ENCODE measurements around the gene GMFB. TPM values are rescaled to one million over a fixed set of nuclear protein-coding genes. Genes with fewer than 3 reads are reported as not detected.

GMFB gene
- 62.3 TPM for total RNA-seq

DNA sequence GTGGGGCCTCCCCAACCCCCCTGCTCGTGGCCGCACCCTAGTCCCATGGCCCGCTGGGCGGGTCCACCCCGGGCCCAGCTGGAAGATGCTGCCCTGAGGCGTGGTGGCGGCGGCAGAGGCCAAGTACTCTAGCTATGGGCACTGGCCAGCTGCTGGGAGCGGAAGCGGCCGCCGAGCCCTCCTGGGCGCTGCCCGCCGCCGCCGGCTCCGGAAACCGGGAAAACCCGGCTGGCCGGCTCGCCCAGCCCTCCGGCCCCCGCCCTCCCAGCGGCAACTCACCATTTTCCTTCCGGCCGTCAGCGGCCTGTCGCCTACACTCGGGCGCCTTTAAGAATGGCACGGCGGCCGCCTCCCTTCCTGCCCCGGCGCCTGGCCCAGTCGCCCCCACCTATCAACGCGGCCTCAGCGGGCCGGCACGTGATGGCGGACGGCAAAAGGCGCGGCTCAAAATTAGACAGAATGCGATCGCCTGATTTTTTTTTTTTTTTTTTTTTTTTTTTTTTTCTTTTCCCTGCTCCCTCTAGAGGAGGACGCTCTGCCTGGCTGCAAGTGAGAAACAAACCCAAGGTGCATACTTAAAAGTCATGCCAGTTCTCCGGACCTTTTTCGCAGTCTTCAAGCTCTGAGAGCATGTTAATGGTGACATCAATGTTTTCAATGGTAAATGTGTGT lies at the start of gene GMFB:
Gene GMFB, minus strand, starts transcription at position 335 of the 672 bp plus-strand sequence. Its CDS starts 53 bp downstream, at position 282.
- peak; percentile 90 for DNase-seq

DNA sequence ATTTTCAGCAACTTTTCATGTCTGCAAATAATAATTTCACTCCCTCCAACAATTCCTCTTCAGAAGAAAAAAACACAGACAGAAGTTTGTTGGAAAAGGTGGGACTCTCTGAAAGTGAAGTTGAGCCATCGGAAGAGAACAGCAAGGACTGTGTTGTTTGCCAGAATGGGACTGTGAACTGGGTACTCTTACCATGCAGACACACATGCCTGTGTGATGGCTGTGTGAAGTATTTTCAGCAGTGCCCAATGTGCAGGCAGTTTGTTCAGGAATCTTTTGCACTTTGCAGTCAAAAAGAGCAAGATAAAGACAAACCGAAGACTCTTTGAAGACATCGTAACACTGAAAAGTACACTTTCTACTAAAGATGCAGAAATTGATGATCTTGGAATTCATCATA lies 49.3 kb upstream of the GMFB start:
- no peak for DNase-seq

DNA sequence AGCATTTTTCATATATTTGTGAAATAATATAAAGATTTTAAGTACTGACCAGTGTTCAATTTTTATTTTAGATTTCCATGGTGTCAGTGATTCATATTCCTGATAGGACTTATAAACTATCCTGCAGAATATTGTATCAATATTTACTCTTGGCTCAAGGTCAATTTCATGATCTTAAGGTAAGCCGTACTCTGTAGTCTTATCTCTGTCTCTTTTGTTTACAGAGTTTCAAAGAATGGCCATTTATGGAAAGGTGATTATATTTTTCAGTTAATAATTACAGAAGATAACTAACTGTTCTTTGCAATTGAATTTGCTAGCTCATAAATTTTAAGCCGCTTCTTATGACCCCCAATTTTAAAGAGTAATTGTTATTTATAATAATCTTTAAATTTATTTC lies 48.9 kb upstream of the GMFB start:
- no peak for DNase-seq

DNA sequence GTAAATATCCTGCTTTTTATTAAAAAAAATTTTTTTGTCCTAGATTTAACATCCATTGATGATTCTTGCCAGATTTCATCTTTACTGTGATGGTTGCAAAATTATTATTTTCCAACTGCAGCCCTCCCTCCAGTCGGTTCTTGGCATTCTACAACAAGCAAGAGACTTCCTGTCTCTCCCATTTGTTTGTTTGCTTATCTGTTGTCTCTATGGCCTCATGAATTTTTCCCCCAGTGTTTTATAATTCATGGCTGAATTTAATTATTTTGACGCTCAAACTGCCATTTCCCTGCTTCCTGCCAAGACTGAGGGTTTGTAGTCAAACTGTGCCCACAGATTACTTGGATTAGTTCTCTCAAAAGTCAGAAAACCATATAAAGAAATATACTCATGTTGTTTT lies 46.9 kb upstream of the GMFB start:
- DNase-seq, result peak; percentile 59

DNA sequence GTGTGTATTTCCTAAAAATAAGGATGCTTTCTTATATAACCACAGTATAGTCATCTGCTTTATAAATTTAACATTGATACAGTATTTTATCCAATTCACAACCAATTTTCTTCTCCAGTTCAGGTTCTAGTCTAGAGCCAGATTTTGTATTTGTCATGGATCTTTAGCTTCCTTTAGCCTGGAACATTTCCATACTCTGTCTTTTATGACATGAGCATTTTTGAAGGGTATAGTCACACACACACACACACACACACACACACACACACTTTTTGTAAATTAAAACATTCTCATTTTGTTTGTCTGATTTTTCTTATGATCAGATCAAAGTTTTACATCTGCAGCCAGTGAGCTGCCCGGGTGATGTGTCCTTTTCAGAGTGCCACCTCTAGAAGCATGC lies 46.3 kb upstream of the GMFB start:
- peak; percentile 14 for DNase-seq

DNA sequence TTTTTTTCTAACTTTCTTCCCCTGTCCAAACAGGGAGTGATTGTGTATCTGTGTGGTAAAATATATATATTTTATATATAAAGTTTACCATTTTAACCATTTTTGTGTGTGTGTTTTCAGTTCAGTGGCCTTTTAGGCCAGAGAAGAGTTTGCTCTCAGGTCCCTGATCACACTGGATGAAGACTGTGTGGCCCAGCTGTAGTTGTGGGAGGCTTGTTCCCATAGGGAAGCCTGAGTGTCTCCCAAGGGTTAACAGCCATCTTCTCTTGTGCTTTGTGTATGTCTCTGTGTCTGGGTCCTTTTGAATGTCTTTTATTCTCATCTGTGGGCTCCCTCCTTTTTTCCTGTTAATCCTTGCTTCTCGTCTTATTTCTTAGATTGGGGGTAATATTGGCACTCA lies 44.3 kb upstream of the GMFB start:
- DNase-seq, result no peak

DNA sequence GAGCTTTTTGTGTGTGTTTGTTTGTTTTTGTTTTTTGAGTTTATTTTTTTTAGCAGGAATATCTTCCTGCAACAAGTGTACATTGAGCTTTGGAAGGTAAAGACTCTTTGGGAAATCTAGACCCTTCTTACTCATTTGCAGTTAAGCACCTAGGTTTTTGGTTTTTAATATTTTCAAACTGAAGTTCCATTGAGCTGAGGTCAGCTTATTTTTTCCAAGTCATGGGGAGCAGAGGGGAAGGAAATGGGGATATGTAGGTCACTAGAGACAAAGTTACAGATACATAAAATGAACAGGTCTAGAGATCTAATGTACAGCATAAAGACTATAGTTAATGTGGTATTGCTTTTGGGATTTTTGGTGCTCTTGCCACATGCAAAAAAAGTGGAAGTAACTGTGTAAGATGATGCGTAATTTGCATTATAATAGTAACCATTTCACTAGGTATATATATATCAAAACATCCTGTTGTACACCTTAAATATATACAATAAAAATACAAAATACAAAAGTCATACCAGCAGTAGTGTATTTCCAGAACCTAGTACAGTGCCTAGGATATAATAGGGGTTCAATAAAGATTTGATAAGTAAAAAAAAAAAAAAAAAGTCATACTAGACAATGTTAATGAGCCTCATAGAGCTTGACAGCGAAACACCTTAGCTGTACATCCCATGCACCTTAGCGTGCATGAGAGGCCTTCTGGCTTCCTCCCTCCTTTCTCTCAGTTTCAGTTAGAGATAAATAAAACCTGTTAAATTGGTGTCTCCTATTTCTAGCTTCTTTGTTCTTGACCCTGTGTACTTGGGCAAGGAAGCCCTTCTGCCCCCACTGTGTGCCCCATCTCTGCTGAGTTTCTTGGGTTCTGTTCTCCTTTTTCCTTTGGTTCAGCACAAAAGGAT lies 43.6 kb upstream of the GMFB start:
- DNase-seq, result no peak

DNA sequence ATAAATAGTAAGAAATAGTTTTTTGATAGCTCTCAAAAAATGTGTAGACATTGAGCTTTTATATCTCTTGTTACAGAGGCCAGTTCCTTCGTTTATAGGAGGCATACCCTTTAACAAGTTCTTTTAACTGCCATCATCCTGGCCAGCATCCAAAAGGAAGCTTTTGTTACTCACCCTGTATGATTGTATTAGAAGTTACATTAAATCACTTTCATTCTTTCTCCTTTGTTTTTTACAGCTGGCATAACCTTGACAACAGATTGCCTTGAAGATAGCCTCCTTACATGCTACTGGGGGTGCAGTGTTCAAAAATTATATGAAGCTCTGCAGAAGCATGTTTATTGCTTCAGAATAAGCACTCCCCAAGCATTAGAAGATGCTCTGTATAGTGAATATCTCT lies 41.0 kb upstream of the GMFB start:
- no peak for DNase-seq

DNA sequence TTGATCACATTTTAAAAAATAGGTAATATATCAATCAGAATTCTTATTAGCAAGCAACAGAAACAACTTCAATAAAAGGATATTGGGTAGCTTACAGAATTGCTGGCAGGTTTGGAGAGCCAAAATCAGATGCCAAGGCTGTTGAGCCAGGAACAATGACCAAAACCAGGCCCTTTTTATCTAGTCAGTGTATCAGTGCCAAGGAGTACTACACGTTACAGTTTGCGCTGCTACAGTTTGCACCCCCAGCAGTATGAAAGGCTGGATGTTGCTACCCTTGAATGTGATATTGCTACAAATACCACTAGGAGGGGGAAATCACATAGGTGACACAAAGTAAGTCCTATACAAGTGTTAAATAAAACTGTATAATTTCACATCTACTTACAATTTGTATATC lies 40.2 kb upstream of the GMFB start:
- no peak for DNase-seq

DNA sequence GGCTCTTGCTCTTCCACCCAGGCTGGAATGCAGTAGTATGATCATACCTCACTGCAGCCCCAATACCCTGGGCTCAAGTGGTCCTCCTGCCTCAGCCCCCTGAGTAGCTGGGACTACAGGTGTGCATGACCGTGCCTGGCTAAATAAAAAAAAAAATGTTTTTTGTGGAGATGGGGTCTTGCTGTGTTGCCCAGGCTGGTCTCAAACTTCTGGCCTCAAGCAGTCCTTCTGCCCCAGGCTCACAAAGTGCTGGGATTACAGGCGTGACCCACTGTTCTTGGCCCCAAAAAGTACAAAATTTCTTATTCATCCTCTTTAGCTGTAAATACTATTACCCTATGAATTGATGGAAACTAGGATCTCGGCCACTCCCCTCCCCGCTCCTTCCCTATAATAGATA lies 35.6 kb upstream of the GMFB start:
- no peak for DNase-seq

DNA sequence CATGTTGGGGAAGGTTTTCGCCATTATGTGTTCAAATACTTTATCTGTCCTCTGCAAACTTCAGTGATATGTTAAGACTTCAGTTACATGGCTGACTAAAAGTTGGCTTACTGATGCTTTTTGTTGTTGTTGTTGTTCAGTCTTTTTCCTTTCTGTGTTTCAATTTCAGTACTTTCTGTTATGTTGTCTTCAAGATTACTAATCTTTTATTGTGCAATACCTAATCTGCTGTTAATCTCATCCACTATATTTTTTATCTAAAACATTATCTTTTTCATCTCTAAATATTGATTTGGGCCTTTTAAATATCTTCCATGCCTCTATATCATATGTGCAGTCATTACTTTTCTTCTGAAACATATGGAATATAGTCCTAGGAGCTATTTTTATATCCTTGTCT lies 27.9 kb upstream of the GMFB start:
- DNase-seq, result no peak

DNA sequence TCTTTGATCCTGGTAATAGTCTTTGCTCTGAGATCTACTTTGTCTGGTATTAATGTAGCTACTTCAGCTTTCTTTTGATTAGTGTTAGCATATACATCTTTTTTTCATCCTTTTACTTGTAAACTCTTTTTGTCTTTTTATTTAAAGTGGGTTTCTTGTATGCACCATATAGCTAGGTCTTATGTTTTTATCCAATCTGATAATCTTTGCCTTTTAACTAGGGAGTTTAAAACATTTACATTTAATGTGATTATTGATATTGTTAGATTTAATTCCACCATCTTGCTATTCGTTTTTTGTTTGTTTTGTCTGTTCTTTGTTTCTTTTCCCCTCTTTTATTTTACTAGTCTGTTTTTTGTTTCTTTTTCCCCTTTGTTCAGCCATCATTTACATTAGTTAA lies 26.9 kb upstream of the GMFB start:
- DNase-seq, result no peak

DNA sequence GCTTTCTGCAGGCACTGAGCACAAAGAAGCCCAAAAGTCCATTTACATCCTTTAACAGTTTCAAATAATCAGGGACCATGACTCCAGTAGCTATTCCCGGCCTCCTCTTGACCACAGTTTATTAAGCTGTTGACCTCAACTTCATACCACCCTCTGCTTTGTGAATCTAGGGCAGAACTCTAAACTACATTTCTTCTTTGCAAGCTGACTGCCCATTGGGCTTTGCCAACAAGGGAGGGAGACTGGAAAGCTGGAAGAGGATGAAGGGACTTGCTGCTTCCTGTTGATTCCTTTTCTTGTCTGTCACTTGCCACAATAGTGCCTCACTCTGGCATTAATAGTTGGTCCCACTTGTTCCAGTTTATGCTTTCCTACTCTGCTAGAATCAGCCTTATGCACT lies 23.6 kb upstream of the GMFB start:
- no peak for DNase-seq

DNA sequence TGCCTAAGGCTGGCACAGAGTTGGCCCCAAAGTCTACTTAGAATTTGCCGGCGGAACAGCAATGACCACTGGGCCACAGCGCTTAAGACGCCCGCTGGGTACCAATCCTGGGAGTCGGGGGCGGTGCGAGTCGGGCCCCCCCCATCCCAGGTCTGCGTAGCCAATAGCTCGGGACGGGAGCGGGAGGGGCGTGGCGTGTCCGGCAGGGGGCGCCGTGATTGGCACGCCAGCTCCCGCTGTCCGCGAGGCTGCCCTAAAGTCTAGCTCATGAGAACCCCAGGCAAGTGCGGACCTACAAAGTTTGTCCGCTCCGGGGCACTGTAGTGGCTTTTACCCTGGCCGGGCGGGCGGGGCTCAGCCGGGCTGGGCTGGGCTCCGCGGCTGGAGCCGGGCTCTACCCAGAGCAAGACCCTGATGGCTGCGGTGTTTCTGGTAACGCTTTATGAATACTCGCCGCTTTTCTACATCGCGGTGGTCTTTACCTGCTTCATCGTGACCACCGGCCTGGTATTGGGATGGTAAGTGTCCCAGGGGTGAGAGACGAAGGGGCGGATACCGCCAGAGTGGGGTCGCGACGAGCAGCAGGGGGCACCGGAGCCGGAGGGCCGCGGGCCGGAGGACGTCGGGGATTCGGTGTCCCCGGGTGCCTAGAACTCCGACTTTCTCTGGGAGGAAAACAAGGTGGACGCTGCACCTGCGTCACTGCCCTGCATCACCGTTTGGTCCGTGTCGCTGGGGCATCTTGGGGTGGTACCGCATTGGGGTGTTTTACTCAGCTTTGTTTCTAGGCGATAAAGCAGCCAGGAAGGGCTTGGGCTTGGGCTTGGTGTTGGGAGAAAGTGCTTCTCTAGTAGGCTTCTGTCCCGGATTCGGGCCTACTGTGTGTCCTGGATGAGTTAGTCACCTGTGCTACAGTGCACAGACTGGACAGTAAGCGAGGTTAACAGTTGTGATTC lies 21.0 kb upstream of the GMFB start, which contains the start of gene CGRRF1:
Gene CGRRF1, plus strand, starts transcription at position 361 of the 956 bp plus-strand sequence. Its CDS starts 54 bp downstream, at position 415.
- DNase-seq, result peak; percentile 86

DNA sequence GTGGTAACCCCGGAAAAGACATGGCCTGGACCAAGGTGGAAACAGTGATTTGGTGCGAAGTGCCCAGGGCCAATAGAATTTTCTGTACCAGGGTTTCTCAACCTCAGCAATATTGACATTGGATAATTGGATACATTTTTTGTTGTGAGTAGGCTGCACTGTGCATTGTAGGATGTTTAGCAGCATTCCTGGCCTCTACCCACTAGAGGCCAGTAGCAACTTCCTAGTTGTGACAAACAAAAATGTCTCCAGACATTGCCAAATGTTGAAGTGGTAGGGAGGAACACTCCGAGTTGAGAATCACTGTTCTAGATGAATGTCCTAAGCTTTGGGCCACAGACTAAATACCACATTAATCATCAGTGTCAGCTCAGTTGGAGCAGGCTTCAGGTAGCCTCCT lies 14.7 kb upstream of the GMFB start:
- no peak for DNase-seq

DNA sequence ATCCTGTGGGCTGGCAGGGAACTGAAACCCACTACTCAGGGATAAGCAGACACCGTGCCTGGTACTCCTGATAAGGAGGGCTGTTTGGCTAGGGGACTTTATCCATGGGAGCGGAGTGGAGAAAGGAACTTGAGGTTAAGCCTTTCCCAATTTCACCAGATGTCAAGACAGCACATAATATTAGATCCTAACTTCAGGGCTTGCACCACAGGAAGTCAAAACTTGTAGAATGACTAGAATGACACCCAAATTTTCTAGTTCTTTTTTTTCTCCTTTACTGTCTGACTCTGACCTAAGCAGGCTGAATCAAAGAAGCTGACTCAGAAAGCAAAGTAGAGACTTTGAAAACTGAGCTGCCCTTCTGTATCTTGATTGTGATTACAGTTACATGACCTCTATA lies 13.8 kb upstream of the GMFB start:
- DNase-seq, result no peak

DNA sequence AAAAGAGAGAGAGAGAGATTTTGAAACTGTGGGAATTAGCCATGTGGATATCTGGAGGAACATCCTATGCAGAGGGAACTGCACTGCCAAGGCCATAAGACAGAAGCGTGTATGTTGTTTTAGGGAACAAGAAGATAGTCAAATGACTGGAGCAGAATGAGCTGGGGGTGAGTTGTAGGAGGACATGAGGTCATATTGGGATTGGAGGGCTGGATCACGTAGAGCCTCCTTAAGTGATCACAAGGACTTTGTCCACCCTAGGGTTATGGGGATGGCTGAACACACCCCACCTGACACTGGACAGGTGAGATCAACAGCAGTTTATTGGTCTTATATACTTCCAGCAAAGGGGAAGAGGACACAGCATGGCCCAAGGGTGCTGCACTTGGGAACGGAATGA lies 12.7 kb upstream of the GMFB start:
- DNase-seq, result no peak

DNA sequence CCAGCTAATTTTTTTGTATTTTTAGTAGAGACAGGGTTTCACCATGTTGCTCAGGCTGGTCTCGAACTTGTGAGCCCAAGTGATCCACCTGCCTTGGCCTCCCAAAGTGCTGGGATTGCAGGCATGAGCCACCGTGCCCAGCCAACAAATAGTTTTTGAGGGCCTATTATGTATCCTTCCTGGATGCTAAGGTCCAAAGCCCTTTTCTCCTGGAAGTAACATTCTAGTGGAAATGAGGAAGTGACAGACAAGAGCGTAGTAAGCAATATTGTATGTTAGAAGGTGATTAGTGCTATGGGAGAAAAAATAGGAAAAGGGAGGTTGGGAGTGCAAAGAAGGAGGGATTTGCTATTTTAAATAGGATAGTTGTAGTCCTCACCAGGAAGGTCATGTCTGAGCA lies 12.0 kb upstream of the GMFB start:
- no peak for DNase-seq

DNA sequence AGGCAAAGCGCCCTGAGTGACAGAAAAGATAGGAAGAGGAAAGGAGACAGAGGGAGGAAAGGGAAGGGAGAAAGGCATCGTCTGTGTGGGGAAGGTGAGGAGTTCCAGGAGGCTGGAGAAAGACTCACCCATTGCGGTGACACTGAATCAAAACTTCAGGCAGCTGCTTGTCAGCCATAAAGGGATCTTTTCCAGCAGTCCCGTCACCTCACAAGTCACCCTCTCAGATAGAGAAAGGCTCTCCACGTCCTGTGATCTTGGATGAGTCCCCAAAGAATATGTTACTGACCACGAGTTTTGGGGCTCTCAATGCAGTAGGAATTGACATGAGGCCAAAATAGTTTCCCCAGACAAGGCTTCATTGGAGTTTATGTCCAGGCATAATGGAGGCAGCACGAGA lies 9.8 kb upstream of the GMFB start:
- DNase-seq, result no peak

DNA sequence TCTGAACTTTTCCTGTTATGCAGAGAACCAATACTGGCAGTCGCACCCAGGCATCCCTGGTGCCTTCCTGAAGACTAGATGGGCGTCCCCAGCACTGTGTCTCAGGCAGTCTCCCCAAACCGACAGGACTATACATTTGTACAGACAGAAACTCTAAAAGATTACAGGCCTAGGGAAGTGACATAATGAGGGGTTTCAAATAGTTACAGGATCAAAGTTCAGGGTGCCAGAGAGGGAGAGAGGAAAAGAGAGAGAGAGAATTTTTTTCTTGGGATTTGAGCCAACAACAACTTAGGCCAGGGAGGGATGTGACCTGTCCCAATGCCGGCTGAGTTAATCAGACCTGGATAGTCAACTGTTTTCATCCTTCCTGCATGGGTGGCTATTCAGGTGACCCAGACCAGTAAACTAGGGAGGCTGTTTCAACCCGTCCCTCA lies 9.3 kb upstream of the GMFB start:
- DNase-seq, result no peak

DNA sequence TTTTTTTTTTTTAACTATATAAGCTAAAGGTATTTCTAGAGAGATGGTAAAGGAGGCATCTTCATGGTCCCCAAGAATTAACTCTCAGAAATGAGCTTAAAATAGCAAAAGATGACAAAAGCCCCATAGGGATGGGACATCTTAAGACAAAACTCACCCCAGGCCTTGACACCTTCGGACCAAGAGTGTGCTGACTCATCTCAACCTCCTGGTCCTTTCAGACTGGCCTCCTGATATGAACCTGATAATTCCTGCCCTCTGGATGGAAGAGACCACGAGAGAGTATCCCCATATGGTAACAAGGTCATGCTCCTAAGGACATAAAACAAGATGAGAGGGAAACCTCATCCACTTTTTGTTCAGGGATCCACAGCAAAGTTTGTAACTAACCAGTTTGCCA lies 8.4 kb upstream of the GMFB start:
- no peak for DNase-seq

DNA sequence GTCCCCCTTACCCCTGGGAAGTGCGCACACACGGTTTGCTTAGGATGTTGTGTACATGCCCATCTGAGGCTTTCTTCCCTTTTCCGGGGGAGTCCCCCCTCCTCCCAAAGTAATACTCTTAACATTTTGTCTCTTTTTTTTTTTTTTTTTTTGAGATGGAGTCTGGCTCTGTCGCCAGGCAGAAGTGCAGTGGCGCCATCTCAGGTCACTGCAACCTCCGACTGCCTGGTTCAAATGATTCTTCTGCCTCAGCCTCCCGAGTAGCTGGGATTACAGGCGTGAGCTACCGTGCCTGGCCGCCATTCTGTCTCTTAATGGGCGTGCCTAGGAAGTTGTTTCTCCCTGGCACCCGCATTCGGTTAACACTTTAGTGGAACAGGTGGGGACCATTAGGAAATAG lies 4.5 kb upstream of the GMFB start:
- no peak for DNase-seq
